ENCODE data around the gene ZSCAN5A. TPM values are rescaled to one million over a fixed set of nuclear protein-coding genes. Genes with fewer than 3 reads are reported as not detected.
"Not testable (repeated sequence)": the region's sequence is repeated elsewhere in the genome, so short reads cannot be mapped to it uniquely, and the experiment has no call there.

Gene ZSCAN5A
- total and polyA plus RNA-seq, 2 experiments from 2014 or later: 4.2 to 4.4 TPM

- no peak overlapping the region for H3K9ac ChIP-seq
- no peaks in the 10 kb centered on the region for H3F3A ChIP-seq (ENCODE audit: insufficient read depth)
- peaks cover 4% of the 10 kb centered on the region; the same call in 1 of the 2 replicates for H3K36me3 ChIP-seq (ENCODE audit: low read depth)
- H3K9me2 ChIP-seq (ENCODE audit: insufficient read depth): no peaks in the 10 kb centered on the region
- H3K27me3 ChIP-seq (replicated peaks; ENCODE audit: insufficient read depth): no peaks in the 10 kb centered on the region
- no peak overlapping the region for H3K27ac ChIP-seq
- H3K4me2 ChIP-seq (ENCODE audit: unreplicated experiment): no peak overlapping the region
- no peaks in the 10 kb centered on the region for H3K79me2 ChIP-seq (ENCODE audit: insufficient read depth)
- in situ Hi-C loops (cut with MboI): no loop called here
- 56 to 60% methylated on average over 3 of the region's 3 CpGs for WGBS, 2 experiments (ENCODE audit: low coverage in 1 of 2, low lambda C conversion rate in 2 of 2, missing lambda C conversion rate in 2 of 2)
- no peak overlapping the region for H3K4me3 ChIP-seq
- no peak for DNase-seq
- no peak overlapping the region for H2AFZ ChIP-seq
- no peaks in the 10 kb centered on the region for H3K9me3 ChIP-seq (ENCODE audit: low read depth)
- no peaks in the 10 kb centered on the region for H4K20me1 ChIP-seq (ENCODE audit: insufficient read depth)
- no peaks in the 10 kb centered on the region for H3K4me1 ChIP-seq (ENCODE audit: insufficient read depth)
- TF ChIP-seq EZH2phosphoT487 (IDR thresholded peaks at IDR 0.05; ENCODE audit: insufficient read depth, low read depth) (no peak), EZH2 (IDR thresholded peaks at IDR 0.05; ENCODE audit: insufficient read depth, poor library complexity, severe bottlenecking) (no peak)
Observed at GRCh38 chr19:56266051-56266450, 48.6 kb downstream of the ZSCAN5A start.

- H3K9me3 ChIP-seq (ENCODE audit: low read depth): no peaks in the 10 kb centered on the region
Observed at GRCh38 chr19:56263319-56263718, 51.3 kb downstream of the ZSCAN5A start.

GRCh38 chr19:56261932-56262331 lies 52.7 kb downstream of the ZSCAN5A start:
- 97% methylated on average over 6 of the region's 6 CpGs for WGBS, 2 experiments (ENCODE audit: low coverage in 1 of 2, low lambda C conversion rate in 2 of 2, missing lambda C conversion rate in 2 of 2)
- H2AFZ ChIP-seq; H4K20me1 ChIP-seq (ENCODE audit: insufficient read depth); H3K9ac ChIP-seq; H3K9me2 ChIP-seq (ENCODE audit: insufficient read depth); H3K79me2 ChIP-seq (ENCODE audit: insufficient read depth); H3K4me2 ChIP-seq (ENCODE audit: unreplicated experiment); H3K27ac ChIP-seq; H3F3A ChIP-seq (ENCODE audit: insufficient read depth); in situ Hi-C loops (cut with MboI); H3K27me3 ChIP-seq (replicated peaks; ENCODE audit: insufficient read depth); DNase-seq; H3K4me3 ChIP-seq; H3K9me3 ChIP-seq (ENCODE audit: low read depth); H3K4me1 ChIP-seq (ENCODE audit: insufficient read depth); H3K36me3 ChIP-seq (ENCODE audit: low read depth): not testable (repeated sequence)

More at GRCh38 chr19:56263319-56263718, 51.3 kb downstream of the ZSCAN5A start:
- H3K79me2 ChIP-seq (ENCODE audit: insufficient read depth): no peaks in the 10 kb centered on the region
- H3F3A ChIP-seq (ENCODE audit: insufficient read depth): no peaks in the 10 kb centered on the region
- no peaks in the 10 kb centered on the region for H3K36me3 ChIP-seq (ENCODE audit: low read depth)
- no peaks in the 10 kb centered on the region for H3K4me1 ChIP-seq (ENCODE audit: insufficient read depth)
- no peak overlapping the region for H3K27ac ChIP-seq
- H2AFZ ChIP-seq: no peak overlapping the region
- no peaks in the 10 kb centered on the region for H3K27me3 ChIP-seq (replicated peaks; ENCODE audit: insufficient read depth)
- no peak for DNase-seq
- in situ Hi-C loops (cut with MboI): no loop called here
- no peak overlapping the region for H3K9ac ChIP-seq
- TF ChIP-seq EZH2phosphoT487 (IDR thresholded peaks at IDR 0.05; ENCODE audit: insufficient read depth, low read depth) (no peak), EZH2 (IDR thresholded peaks at IDR 0.05; ENCODE audit: insufficient read depth, poor library complexity, severe bottlenecking) (no peak)
- no peaks in the 10 kb centered on the region for H4K20me1 ChIP-seq (ENCODE audit: insufficient read depth)
- H3K4me2 ChIP-seq (ENCODE audit: unreplicated experiment): no peak overlapping the region
- WGBS, 2 experiments (ENCODE audit: low coverage in 1 of 2, low lambda C conversion rate in 2 of 2, missing lambda C conversion rate in 2 of 2): 90 to 96% methylated on average over 5 of the region's 5 CpGs
- H3K9me2 ChIP-seq (ENCODE audit: insufficient read depth): no peaks in the 10 kb centered on the region
- H3K4me3 ChIP-seq: no peak overlapping the region

GRCh38 chr19:56261145-56261544 lies 53.5 kb downstream of the ZSCAN5A start:
- peak; percentile 2 for DNase-seq
- H3K9me2 ChIP-seq (ENCODE audit: insufficient read depth): no peaks in the 10 kb centered on the region
- H3K9ac ChIP-seq: no peak overlapping the region
- H3K4me2 ChIP-seq (ENCODE audit: unreplicated experiment): no peak overlapping the region
- H3K79me2 ChIP-seq (ENCODE audit: insufficient read depth): no peaks in the 10 kb centered on the region
- H3K9me3 ChIP-seq (ENCODE audit: low read depth): no peaks in the 10 kb centered on the region
- no peaks in the 10 kb centered on the region for H3F3A ChIP-seq (ENCODE audit: insufficient read depth)
- H3K4me1 ChIP-seq (ENCODE audit: insufficient read depth): no peaks in the 10 kb centered on the region
- H2AFZ ChIP-seq: no peak overlapping the region
- no peaks in the 10 kb centered on the region for H3K27me3 ChIP-seq (replicated peaks; ENCODE audit: insufficient read depth)
- H3K27ac ChIP-seq: no peak overlapping the region
- TF ChIP-seq EZH2 (IDR thresholded peaks at IDR 0.05; ENCODE audit: insufficient read depth, poor library complexity, severe bottlenecking): no peak
- TF ChIP-seq EZH2phosphoT487 (IDR thresholded peaks at IDR 0.05; ENCODE audit: insufficient read depth, low read depth): no peak
- H4K20me1 ChIP-seq (ENCODE audit: insufficient read depth): no peaks in the 10 kb centered on the region
- H3K36me3 ChIP-seq (ENCODE audit: low read depth): no peaks in the 10 kb centered on the region
- no peak overlapping the region for H3K4me3 ChIP-seq
- in situ Hi-C loops (cut with MboI): no loop called here

- Histone ChIP-seq H3K27ac (no peak overlapping the region), H3K27me3 (replicated peaks; ENCODE audit: insufficient read depth) (no peaks in the 10 kb centered on the region), H3K4me2 (ENCODE audit: unreplicated experiment) (no peak overlapping the region), H3K9me2 (ENCODE audit: insufficient read depth) (no peaks in the 10 kb centered on the region), H2AFZ (no peak overlapping the region), H4K20me1 (ENCODE audit: insufficient read depth) (no peaks in the 10 kb centered on the region), H3F3A (ENCODE audit: insufficient read depth) (no peaks in the 10 kb centered on the region), H3K4me3 (no peak overlapping the region), H3K9me3 (ENCODE audit: low read depth) (no peaks in the 10 kb centered on the region), H3K9ac (no peak overlapping the region), H3K4me1 (ENCODE audit: insufficient read depth) (no peaks in the 10 kb centered on the region), H3K36me3 (ENCODE audit: low read depth) (no peaks in the 10 kb centered on the region), H3K79me2 (ENCODE audit: insufficient read depth) (no peaks in the 10 kb centered on the region)
- TF ChIP-seq EZH2phosphoT487 (IDR thresholded peaks at IDR 0.05; ENCODE audit: insufficient read depth, low read depth): no peak
- no peak for TF ChIP-seq EZH2 (IDR thresholded peaks at IDR 0.05; ENCODE audit: insufficient read depth, poor library complexity, severe bottlenecking)
- WGBS, 2 experiments (ENCODE audit: low coverage in 1 of 2, low lambda C conversion rate in 2 of 2, missing lambda C conversion rate in 2 of 2): 85 to 93% methylated on average over 12 of the region's 12 CpGs
- DNase-seq: no peak
- in situ Hi-C loops (cut with MboI): no loop called here
Observed at GRCh38 chr19:56258272-56258671, 56.4 kb downstream of the ZSCAN5A start.

Data from GM23248 (cell line).